Medulla oblongata (tissue), 1 donor: Measurements from ENCODE around the gene RNF151.
"Not testable (repeated sequence)": the region's sequence is repeated elsewhere in the genome, so short reads cannot be mapped to it uniquely, and the experiment has no call there.

Experiments used
- DNase-seq: peaks from one replicate; pipeline ENCODE4 v3.0.0-alpha.2; 2015; ENCODE audit errors: extremely low spot score

RNF151 gene

GRCh38 chr16:2007081-2007836 lies 40.6 kb downstream of the RNF151 start:
- DNase-seq, result no peak

GRCh38 chr16:2008009-2008526 lies 41.4 kb downstream of the RNF151 start:
- no peak for DNase-seq

- DNase-seq, result no peak
These were observed 42.0 kb downstream of the RNF151 start for GRCh38 chr16:2008631-2009163.

- DNase-seq, result no peak
These were observed 42.6 kb downstream of the RNF151 start for GRCh38 chr16:2009164-2009711.

GRCh38 chr16:2009791-2010510 lies 43.3 kb downstream of the RNF151 start, which contains the start of gene ZNF598:
Gene ZNF598, minus strand, starts transcription at chr16:2009821.
- DNase-seq, result peak; percentile 92

- not testable (repeated sequence) for DNase-seq
These were observed 45.1 kb downstream of the RNF151 start for GRCh38 chr16:2011726-2012125.

- no peak for DNase-seq
These were observed 46.9 kb downstream of the RNF151 start for GRCh38 chr16:2013527-2013926.

- no peak for DNase-seq
These were observed 48.7 kb downstream of the RNF151 start for GRCh38 chr16:2015117-2015946.

GRCh38 chr16:2015947-2016208 lies 49.2 kb downstream of the RNF151 start:
- no peak for DNase-seq

- DNase-seq, result no peak
These were observed 49.8 kb downstream of the RNF151 start for GRCh38 chr16:2016407-2016922.
